ENCODE results near the gene APAF1.

The APAF1 gene

GRCh38 chr12:98725476-98726247 is 80.6 kb downstream of the APAF1 start:
- H3K4me3 ChIP-seq (replicated peaks; ENCODE audit: low read depth, low read length): no peak overlapping the region
- DNase-seq (ENCODE audit: extremely low read depth, low read depth): peak; percentile 33
- TF ChIP-seq CTCF (IDR thresholded peaks at IDR 0.05; ENCODE audit: low read depth, low read length, missing control alignments): peak; percentile 61

- H3K4me3 ChIP-seq (replicated peaks; ENCODE audit: low read depth, low read length): no peak overlapping the region
- DNase-seq (ENCODE audit: extremely low read depth, low read depth): no peak
- TF ChIP-seq CTCF (IDR thresholded peaks at IDR 0.05; ENCODE audit: low read depth, low read length, missing control alignments): no peak
These were observed 82.1 kb downstream of the APAF1 start for GRCh38 chr12:98727196-98727595.

- no peak for DNase-seq (ENCODE audit: extremely low read depth, low read depth)
- TF ChIP-seq CTCF (IDR thresholded peaks at IDR 0.05; ENCODE audit: low read depth, low read length, missing control alignments): no peak
- no peak overlapping the region for H3K4me3 ChIP-seq (replicated peaks; ENCODE audit: low read depth, low read length)
These were observed 85.3 kb downstream of the APAF1 start for GRCh38 chr12:98730412-98730811.

GRCh38 chr12:98733667-98734350 is 88.7 kb downstream of the APAF1 start:
- no peak overlapping the region for H3K4me3 ChIP-seq (replicated peaks; ENCODE audit: low read depth, low read length)
- no peak for DNase-seq (ENCODE audit: extremely low read depth, low read depth)
- no peak for TF ChIP-seq CTCF (IDR thresholded peaks at IDR 0.05; ENCODE audit: low read depth, low read length, missing control alignments)

- H3K4me3 ChIP-seq (replicated peaks; ENCODE audit: low read depth, low read length): no peak overlapping the region
- no peak for DNase-seq (ENCODE audit: extremely low read depth, low read depth)
- no peak for TF ChIP-seq CTCF (IDR thresholded peaks at IDR 0.05; ENCODE audit: low read depth, low read length, missing control alignments)
These were observed 90.7 kb downstream of the APAF1 start for GRCh38 chr12:98735821-98736220.

- TF ChIP-seq CTCF (IDR thresholded peaks at IDR 0.05; ENCODE audit: low read depth, low read length, missing control alignments): no peak
- H3K4me3 ChIP-seq (replicated peaks; ENCODE audit: low read depth, low read length): no peak overlapping the region
- no peak for DNase-seq (ENCODE audit: extremely low read depth, low read depth)
These were observed 91.5 kb downstream of the APAF1 start for GRCh38 chr12:98736352-98737321.

Data from HFF-Myc (cell line).